Neural progenitor cell (in vitro differentiated cells): ENCODE measurements around the gene CLEC9A.

ENCODE experiments used
- CTCF ChIP-seq: fragments of 200-600 bp; sonication (generic); IDR thresholded peaks from 2 replicates; pipeline ENCODE4 v1.5.1; 2017; ENCODE audit warnings: antibody characterized with exemption, mild to moderate bottlenecking
- EZH2 ChIP-seq: fragments of 200-600 bp; sonication (generic); IDR thresholded peaks from 2 replicates; pipeline ENCODE4 v1.6.1; 2017; ENCODE audit warnings: antibody characterized with exemption, mild to moderate bottlenecking, moderate library complexity
- EZH2phosphoT487 ChIP-seq: fragments of 200-600 bp; sonication (generic); IDR thresholded peaks from 2 replicates; pipeline ENCODE4 v1.6.1; 2017; ENCODE audit warnings: antibody characterized with exemption

- no peak for TF ChIP-seq CTCF
- TF ChIP-seq EZH2phosphoT487, result no peak
- no peak for TF ChIP-seq EZH2
Measured at GRCh38 chr12:10058387-10058786, 27.9 kb downstream of the CLEC9A start.
